GM12874 (cell line): ENCODE results near the gene NINL.

Experiments used
- TF ChIP-seq, protein P1 (sequence below): IDR thresholded peaks from 2 replicates; pipeline ENCODE4 v1.5.1; 2011; ENCODE audit warnings: low read depth, mild to moderate bottlenecking, control low read depth, low read length, moderate library complexity; ENCODE audit not compliant: insufficient read depth

Gene NINL

DNA sequence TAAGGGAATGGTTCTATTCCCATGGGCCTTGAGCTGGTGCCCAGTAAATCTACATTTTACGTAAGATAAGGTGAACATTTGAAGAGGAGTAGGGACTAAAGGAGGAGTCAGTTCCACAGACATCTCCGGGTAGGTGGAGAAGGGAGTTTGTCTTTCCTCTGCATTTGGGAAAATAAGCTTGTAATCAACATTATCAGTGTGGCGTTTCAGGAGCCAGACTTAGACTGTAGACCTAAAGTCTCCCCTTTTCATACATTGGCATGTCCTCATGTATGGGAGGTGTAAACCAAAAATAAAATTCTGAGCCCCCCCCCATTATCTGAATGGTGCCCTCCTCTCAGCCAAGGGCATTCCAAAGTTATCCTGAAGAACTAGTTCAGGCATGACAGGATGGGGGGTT lies 40.2 kb downstream of the NINL start:
- TF ChIP-seq, protein P1, sequence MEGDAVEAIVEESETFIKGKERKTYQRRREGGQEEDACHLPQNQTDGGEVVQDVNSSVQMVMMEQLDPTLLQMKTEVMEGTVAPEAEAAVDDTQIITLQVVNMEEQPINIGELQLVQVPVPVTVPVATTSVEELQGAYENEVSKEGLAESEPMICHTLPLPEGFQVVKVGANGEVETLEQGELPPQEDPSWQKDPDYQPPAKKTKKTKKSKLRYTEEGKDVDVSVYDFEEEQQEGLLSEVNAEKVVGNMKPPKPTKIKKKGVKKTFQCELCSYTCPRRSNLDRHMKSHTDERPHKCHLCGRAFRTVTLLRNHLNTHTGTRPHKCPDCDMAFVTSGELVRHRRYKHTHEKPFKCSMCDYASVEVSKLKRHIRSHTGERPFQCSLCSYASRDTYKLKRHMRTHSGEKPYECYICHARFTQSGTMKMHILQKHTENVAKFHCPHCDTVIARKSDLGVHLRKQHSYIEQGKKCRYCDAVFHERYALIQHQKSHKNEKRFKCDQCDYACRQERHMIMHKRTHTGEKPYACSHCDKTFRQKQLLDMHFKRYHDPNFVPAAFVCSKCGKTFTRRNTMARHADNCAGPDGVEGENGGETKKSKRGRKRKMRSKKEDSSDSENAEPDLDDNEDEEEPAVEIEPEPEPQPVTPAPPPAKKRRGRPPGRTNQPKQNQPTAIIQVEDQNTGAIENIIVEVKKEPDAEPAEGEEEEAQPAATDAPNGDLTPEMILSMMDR, result no peak

DNA sequence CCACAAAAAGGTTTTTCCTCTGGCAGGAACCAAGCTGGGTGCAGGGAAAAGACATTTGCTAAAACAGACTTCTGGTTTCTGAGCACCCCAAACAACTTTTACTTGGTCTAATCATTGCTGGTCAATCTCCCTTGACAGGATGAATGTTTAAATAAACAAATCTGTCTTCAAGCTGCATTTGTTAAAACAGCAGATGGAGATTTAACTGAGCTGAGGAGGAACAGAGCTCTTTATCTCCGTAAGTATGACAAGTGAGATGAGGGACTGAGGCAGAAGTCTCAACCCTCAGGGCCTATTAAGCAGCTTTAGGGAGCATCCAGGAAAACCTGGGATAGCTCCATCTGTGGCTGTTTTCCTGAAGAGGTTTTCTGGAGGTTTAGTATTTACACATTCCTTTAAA lies 40.6 kb downstream of the NINL start:
- TF ChIP-seq, protein P1, result no peak

DNA sequence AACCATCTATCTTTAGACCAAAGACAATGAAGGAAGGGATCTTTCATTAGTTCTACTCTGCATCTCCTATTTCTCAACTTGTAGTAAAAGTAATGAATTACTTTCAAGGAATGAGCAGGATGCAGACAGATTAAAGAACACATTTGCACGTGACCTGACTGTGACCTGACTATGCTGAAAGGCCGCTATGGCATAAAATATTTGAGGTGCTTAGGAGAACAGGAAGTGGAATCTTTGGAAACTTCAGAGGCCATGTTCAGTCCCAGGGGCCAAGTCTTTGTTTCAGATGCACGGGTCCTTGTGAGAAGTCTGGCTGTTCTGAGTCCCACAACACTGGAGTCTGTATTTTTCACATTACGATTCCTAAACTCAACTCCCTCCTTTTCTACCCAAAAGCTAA lies 41.0 kb downstream of the NINL start:
- TF ChIP-seq, protein P1, result no peak

DNA sequence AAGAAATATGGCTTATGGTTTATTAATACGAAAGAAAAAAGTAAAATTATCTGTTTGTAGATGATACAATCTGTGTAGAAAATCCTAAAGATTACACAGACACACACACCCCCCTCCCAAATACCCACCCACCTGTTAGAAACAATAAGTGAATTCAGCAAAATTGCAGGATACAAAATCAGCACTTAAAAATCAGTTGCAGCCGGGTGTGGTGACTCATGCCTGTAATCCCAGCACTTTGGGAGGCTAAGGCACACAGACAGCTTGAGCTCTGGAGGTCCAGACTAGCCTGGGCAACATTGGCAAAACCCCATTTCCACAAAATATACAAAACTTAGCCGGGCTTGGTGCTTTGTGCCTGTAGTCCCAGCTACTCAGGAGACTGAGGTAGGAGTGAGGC lies 42.3 kb downstream of the NINL start:
- TF ChIP-seq, protein P1, result no peak

- TF ChIP-seq, protein P1, result no peak
Observed at GRCh38 chr20:25541676-25542075, 43.7 kb downstream of the NINL start.

DNA sequence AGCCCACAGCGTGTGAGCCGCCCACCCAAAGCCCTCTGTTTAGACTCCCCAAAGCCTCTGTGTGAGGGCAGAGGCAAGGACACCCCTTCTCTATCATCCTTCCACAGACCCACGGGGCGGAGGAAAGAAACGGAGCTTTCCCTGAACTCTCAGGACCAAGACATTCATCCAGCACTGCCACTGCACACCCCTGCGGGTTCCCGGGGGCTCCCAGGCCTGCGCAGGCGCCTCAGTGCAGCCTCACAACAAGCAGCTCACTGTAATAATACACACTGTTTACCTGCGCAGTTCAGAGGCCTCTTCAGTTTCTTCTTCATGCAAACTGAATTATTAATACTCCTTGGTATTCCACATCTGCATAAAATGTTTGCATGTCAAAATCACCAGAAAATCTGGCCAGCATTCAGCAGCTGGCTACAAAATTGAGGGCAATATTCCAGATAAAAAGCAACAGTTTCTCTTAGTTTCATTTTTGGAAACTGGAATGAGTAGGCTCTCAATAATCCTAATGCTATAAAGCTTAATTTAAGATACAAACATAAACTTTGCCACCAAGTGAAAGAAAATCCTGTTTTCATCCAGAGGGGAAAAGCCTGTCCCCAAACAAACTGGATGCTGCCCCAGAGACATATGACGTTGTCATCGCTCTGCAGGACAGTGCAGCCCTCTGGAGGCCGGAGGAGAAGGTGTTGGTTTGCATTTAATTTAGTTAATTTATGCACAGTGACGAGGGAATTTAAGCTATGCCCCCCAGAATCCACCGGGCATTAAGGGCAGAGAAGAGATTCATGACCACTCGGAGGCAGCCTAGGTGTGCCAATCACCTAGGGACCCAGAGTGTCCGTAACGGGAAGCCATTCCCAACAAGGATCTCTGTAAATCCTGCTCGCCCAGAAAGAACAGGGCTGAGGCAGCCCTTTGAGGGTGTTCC lies 45.3 kb downstream of the NINL start:
- TF ChIP-seq, protein P1, result peak; percentile 21; the same call in 1 of the 2 replicates

DNA sequence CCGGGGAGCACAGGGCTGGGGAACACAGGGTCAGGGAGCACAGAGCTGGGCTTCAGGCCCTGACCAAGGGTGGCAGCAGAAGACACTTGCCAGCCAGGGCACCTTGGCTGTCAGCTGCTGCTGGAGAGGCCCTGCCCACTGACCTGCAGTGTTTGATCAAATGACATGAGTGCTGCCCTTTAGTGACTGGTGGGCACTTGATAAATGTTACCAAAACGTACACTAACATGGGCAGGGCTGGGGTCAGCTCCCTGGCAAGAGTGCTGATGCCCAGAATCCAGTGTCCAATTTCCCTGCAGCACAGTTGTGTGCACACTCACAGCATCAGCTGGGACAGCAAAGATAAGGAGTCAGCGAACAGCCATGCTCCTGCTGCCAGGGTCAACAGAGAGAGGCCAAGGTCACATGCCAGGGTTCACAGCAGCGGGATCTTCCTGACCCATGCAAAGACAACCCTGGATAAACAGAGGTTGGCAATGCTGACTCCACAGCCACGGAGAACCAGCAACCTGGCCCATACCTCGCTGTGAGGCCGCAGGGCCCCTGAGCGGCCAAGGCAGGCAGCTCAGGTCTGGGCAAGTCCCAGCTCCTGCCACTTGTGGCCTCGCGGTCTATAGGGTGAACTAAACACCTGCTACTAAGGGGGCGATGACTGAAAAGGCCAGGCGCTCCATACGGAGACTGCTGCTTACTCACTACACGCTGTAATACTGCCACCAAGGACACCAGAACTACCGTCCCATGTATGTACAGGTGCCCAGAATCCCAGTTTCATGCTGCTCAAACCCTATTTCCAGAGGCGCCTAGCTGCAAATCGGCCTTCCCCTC lies 46.3 kb downstream of the NINL start:
- TF ChIP-seq, protein P1, result no peak
